Astrocyte (in vitro differentiated cells and primary cell): ENCODE results near the gene COQ10A. TPM values are rescaled to one million over a fixed set of nuclear protein-coding genes. Genes with fewer than 3 reads are reported as not detected.

Experiments used
- DNase-seq: peaks from one replicate; pipeline ENCODE4 v3.0.0-alpha.2; 2010; ENCODE audit warnings: low read depth
- FAIRE-seq: peaks from 2 replicates; lab custom pipeline; 2011; peaks lifted over from hg19 to GRCh38; lab: Jason Lieb, UNC
- H2AFZ ChIP-seq: 2 replicates; pipeline ENCODE4 v1.6.0; 2012; ENCODE audit warnings: low read depth, low read length, inconsistent platforms
- H3K27ac ChIP-seq: 2 replicates; pipeline ENCODE4 v1.5.1; 2011; ENCODE audit warnings: low read depth, low read length, inconsistent platforms
- H3K27me3 ChIP-seq: 2 replicates; pipeline ENCODE4 v1.6.0; 2011; ENCODE audit warnings: low read length, inconsistent platforms; ENCODE audit not compliant: insufficient read depth
- H3K36me3 ChIP-seq: 2 replicates; pipeline ENCODE4 v1.5.1; 2011; ENCODE audit warnings: low read length, inconsistent platforms; ENCODE audit not compliant: insufficient read depth
- H3K4me1 ChIP-seq: 2 replicates; pipeline ENCODE4 v1.5.1; 2011; ENCODE audit warnings: low read length, inconsistent platforms; ENCODE audit not compliant: insufficient read depth
- H3K4me2 ChIP-seq: 2 replicates; pipeline ENCODE4 v1.6.0; 2012; ENCODE audit warnings: low read length, inconsistent platforms
- H3K4me3 ChIP-seq: 2 replicates; pipeline ENCODE4 v1.5.1; 2011; ENCODE audit warnings: low read depth, mild to moderate bottlenecking, low read length, inconsistent platforms; ENCODE audit not compliant: insufficient read depth
- H3K79me2 ChIP-seq: 2 replicates; pipeline ENCODE4 v1.6.0; 2012; ENCODE audit warnings: mild to moderate bottlenecking, low read length, inconsistent platforms; ENCODE audit not compliant: insufficient read depth
- H3K9ac ChIP-seq: 2 replicates; pipeline ENCODE4 v1.6.0; 2012; ENCODE audit warnings: mild to moderate bottlenecking, low read length, inconsistent platforms
- H3K9me3 ChIP-seq: 2 replicates; pipeline ENCODE4 v1.5.1; 2012; ENCODE audit warnings: low read depth, mild to moderate bottlenecking, low read length, inconsistent platforms; ENCODE audit not compliant: insufficient read depth
- H4K20me1 ChIP-seq: 2 replicates; pipeline ENCODE4 v1.6.0; 2012; ENCODE audit warnings: low read length, inconsistent platforms; ENCODE audit not compliant: insufficient read depth
- H3K27ac Mint-ChIP-seq: one replicate; pipeline ENCODE4 v1.8.0; 2021; ENCODE audit warnings: mild to moderate bottlenecking, mixed read lengths; ENCODE audit not compliant: unreplicated experiment
- H3K27me3 Mint-ChIP-seq: one replicate; pipeline ENCODE4 v1.8.0; 2021; ENCODE audit warnings: low read depth, mixed read lengths; ENCODE audit not compliant: unreplicated experiment
- H3K36me3 Mint-ChIP-seq: one replicate; pipeline ENCODE4 v1.8.0; 2021; ENCODE audit warnings: low read depth, mixed read lengths; ENCODE audit not compliant: unreplicated experiment
- H3K4me1 Mint-ChIP-seq: one replicate; pipeline ENCODE4 v1.8.0; 2021; ENCODE audit warnings: low read depth, mixed read lengths; ENCODE audit not compliant: unreplicated experiment
- H3K4me3 Mint-ChIP-seq: one replicate; pipeline ENCODE4 v1.8.0; 2021; ENCODE audit warnings: mild to moderate bottlenecking, moderate library complexity, mixed read lengths; ENCODE audit not compliant: unreplicated experiment
- H3K9me3 Mint-ChIP-seq: one replicate; pipeline ENCODE4 v1.8.0; 2021; ENCODE audit warnings: mild to moderate bottlenecking, mixed read lengths; ENCODE audit not compliant: unreplicated experiment
- EZH2 ChIP-seq: IDR thresholded peaks from 2 replicates; pipeline ENCODE4 v1.6.1; 2012; ENCODE audit warnings: mild to moderate bottlenecking, low read length, inconsistent platforms; ENCODE audit not compliant: insufficient read depth
- total RNA-seq: library from RNA; stranded (reverse); gene quantifications from 2 replicates; pipeline ENCODE4 v1.2.1, GENCODE V29; 2021
- TF ChIP-seq, protein P1 (sequence below): IDR thresholded peaks from 2 replicates; pipeline ENCODE4 v1.5.1; 2011; ENCODE audit warnings: low read depth, mild to moderate bottlenecking, inconsistent platforms, low read length, moderate library complexity; ENCODE audit not compliant: insufficient read depth

Gene COQ10A
- total RNA-seq, 1 donor from 2014 or later = 9.3 TPM

- H3K9me3 Mint-ChIP-seq = no peaks in the 10 kb centered on the region
- H4K20me1 ChIP-seq = peaks cover 38% of the 10 kb centered on the region
- peak overlapping the region; percentile 87 for H3K9ac ChIP-seq
- H3K4me3 ChIP-seq = peak overlapping the region; percentile 92
- H3K4me2 ChIP-seq = peak overlapping the region; percentile 96
- peaks cover 5% of the 10 kb centered on the region for H3K36me3 ChIP-seq
- H3K27ac ChIP-seq = no peak overlapping the region
- no peak overlapping the region for H2AFZ ChIP-seq
- DNase-seq = no peak
- peak overlapping the region; percentile 95 for H3K4me3 Mint-ChIP-seq
- FAIRE-seq = no peak
- TF ChIP-seq, protein P1, sequence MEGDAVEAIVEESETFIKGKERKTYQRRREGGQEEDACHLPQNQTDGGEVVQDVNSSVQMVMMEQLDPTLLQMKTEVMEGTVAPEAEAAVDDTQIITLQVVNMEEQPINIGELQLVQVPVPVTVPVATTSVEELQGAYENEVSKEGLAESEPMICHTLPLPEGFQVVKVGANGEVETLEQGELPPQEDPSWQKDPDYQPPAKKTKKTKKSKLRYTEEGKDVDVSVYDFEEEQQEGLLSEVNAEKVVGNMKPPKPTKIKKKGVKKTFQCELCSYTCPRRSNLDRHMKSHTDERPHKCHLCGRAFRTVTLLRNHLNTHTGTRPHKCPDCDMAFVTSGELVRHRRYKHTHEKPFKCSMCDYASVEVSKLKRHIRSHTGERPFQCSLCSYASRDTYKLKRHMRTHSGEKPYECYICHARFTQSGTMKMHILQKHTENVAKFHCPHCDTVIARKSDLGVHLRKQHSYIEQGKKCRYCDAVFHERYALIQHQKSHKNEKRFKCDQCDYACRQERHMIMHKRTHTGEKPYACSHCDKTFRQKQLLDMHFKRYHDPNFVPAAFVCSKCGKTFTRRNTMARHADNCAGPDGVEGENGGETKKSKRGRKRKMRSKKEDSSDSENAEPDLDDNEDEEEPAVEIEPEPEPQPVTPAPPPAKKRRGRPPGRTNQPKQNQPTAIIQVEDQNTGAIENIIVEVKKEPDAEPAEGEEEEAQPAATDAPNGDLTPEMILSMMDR = no peak
- no peak for TF ChIP-seq EZH2
- peaks cover 4% of the 10 kb centered on the region for H3K36me3 Mint-ChIP-seq
- H3K27me3 Mint-ChIP-seq = no peaks in the 10 kb centered on the region
- H3K27ac Mint-ChIP-seq = peak overlapping the region; percentile 62
- peaks cover 13% of the 10 kb centered on the region for H3K4me1 Mint-ChIP-seq
- no peaks in the 10 kb centered on the region for H3K9me3 ChIP-seq
- peaks cover 75% of the 10 kb centered on the region for H3K79me2 ChIP-seq
- no peaks in the 10 kb centered on the region for H3K27me3 ChIP-seq
- peaks cover 19% of the 10 kb centered on the region for H3K4me1 ChIP-seq
Observed at GRCh38 chr12:56298828-56299227, 32.1 kb downstream of the COQ10A start.

GRCh38 chr12:56299308-56299852 lies 32.6 kb downstream of the COQ10A start:
- peaks cover 19% of the 10 kb centered on the region for H3K4me1 ChIP-seq
- peaks cover 13% of the 10 kb centered on the region for H3K4me1 Mint-ChIP-seq

More at GRCh38 chr12:56299308-56299852, 32.6 kb downstream of the COQ10A start:
- Histone ChIP-seq H3K9ac (peak overlapping the region; percentile 87), H3K4me2 (peak overlapping the region; percentile 96), H3K9me3 (no peaks in the 10 kb centered on the region), H4K20me1 (peaks cover 35% of the 10 kb centered on the region), H3K79me2 (peaks cover 69% of the 10 kb centered on the region), H2AFZ (peak overlapping the region; percentile 22), H3K27ac (peak overlapping the region; percentile 63), H3K36me3 (peaks cover 5% of the 10 kb centered on the region), H3K27me3 (no peaks in the 10 kb centered on the region), H3K4me3 (peak overlapping the region; percentile 92)
- DNase-seq (peak; percentile 5), FAIRE-seq (no peak)
- peak overlapping the region; percentile 95 for H3K4me3 Mint-ChIP-seq
- H3K27me3 Mint-ChIP-seq = no peaks in the 10 kb centered on the region
- H3K36me3 Mint-ChIP-seq = peaks cover 4% of the 10 kb centered on the region
- H3K27ac Mint-ChIP-seq = peak overlapping the region; percentile 72
- H3K9me3 Mint-ChIP-seq = no peaks in the 10 kb centered on the region
- TF ChIP-seq, protein P1 = no peak
- no peak for TF ChIP-seq EZH2
